Kidney (tissue), 14 donors: Measurements from ENCODE around the gene EXO1. TPM values are rescaled to one million over a fixed set of nuclear protein-coding genes. Genes with fewer than 3 reads are reported as not detected.

ENCODE experiments used
- DNase-seq, 5 donors: peaks; one replicate each; pipeline ENCODE4 v3.0.0-alpha.2; 2013 to 2020
- FAIRE-seq: peaks from 2 replicates; lab custom pipeline; 2012; peaks lifted over from hg19 to GRCh38; lab: Jason Lieb, UNC
- H3K27ac ChIP-seq, 2 donors: one replicate each; pipeline ENCODE4 v1.7.0; 2013; ENCODE audit warnings: low read depth in 2 of 2, low read length in 2 of 2, inconsistent platforms in 1 of 2
- H3K27me3 ChIP-seq: one replicate; pipeline ENCODE4 v1.7.1; 2013; ENCODE audit warnings: low read length, inconsistent platforms; ENCODE audit not compliant: control insufficient read depth, insufficient read depth
- H3K36me3 ChIP-seq, 3 donors: one replicate each; pipeline versions ENCODE4 v1.7.0 to v1.7.1; 2013; ENCODE audit warnings: low read length in 3 of 3, control low read depth in 1 of 3, inconsistent platforms in 1 of 3; ENCODE audit not compliant: insufficient read depth in 3 of 3, control insufficient read depth in 2 of 3
- H3K4me1 ChIP-seq, 3 donors: one replicate each; pipeline versions ENCODE4 v1.7.0 to v1.7.1; 2013; ENCODE audit warnings: low read length in 3 of 3, inconsistent platforms in 1 of 3, low read depth in 1 of 3; ENCODE audit not compliant: control insufficient read depth in 2 of 3, insufficient read depth in 2 of 3
- H3K4me3 ChIP-seq, 3 donors: one replicate each; pipeline versions ENCODE4 v1.7.0 to v1.8.1; 2013; ENCODE audit warnings: low read length in 3 of 3, control low read depth in 1 of 3, inconsistent platforms in 1 of 3
- H3K9ac ChIP-seq, 3 donors: one replicate each; pipeline versions ENCODE4 v1.7.0 to v1.7.1; 2013; ENCODE audit warnings: low read length in 3 of 3, control low read depth in 1 of 3, inconsistent platforms in 1 of 3
- H3K9me3 ChIP-seq, 3 donors: one replicate each; pipeline versions ENCODE4 v1.7.0 to v1.7.1; 2013; ENCODE audit warnings: low read length in 3 of 3, control low read depth in 1 of 3, inconsistent platforms in 1 of 3; ENCODE audit not compliant: control insufficient read depth in 2 of 3, insufficient read depth in 1 of 3
- CTCF ChIP-seq: IDR thresholded peaks from 3 replicates; pipeline ENCODE4 v1.5.1; 2012; ENCODE audit warnings: mild to moderate bottlenecking, moderate library complexity, borderline replicate concordance; ENCODE audit not compliant: insufficient read depth; ENCODE audit errors: extremely low read depth
- intact Hi-C: fragments of 100-400 bp; cut with DNase I; formaldehyde crosslinking; loops from one replicate; pipeline ENCODE4 v1.11.1; 2022
- polyA plus RNA-seq: library from polyadenylated mRNA; stranded (reverse); fragments of 350-450 nt; fragmentation: Illumina TruSeq; extraction: RNeasy Lipid Tissue Mini Kit (QIAGEN cat#74804); gene quantifications from one replicate; pipeline ENCODE4 v1.2.3, GENCODE V29; 2014; ENCODE audit warnings: low read depth, low replicate concordance; ENCODE audit not compliant: insufficient read depth
- total RNA-seq: library from RNA; stranded (reverse); fragmentation: NEBNext Ultra II Directional; extraction: Animal tissue kit (Norgen Biotek cat#: 25700); gene quantifications from one replicate; pipeline ENCODE4 v1.2.1, GENCODE V29; 2021
- donor health status: control.
- donor health status: control.
- donor health status: control.
- donor health status: control.
- donor health status: control.
- donor health status: DM: yes; HTN: yes; CAD: no.
- donor health status: Normal renal cell carcinoma (clear cell type).

EXO1 gene
- total and polyA plus RNA-seq, 2 donors from 2014 or later = 0.69 TPM; not detected in 1

- H3K4me3 ChIP-seq = no peak overlapping the region
- no peak overlapping the region for H3K9ac ChIP-seq
- DNase-seq (no peak), FAIRE-seq (no peak)
- intact Hi-C loops = no loop called here
- no peaks in the 10 kb centered on the region for H3K36me3 ChIP-seq
- H3K27ac ChIP-seq = no peak overlapping the region
- no peaks in the 10 kb centered on the region for H3K4me1 ChIP-seq
- H3K9me3 ChIP-seq = no peaks in the 10 kb centered on the region
- H3K27me3 ChIP-seq = no peaks in the 10 kb centered on the region
- no peak for TF ChIP-seq CTCF
Observed at GRCh38 chr1:241817956-241818612, 29.9 kb upstream of the EXO1 start.

DNA sequence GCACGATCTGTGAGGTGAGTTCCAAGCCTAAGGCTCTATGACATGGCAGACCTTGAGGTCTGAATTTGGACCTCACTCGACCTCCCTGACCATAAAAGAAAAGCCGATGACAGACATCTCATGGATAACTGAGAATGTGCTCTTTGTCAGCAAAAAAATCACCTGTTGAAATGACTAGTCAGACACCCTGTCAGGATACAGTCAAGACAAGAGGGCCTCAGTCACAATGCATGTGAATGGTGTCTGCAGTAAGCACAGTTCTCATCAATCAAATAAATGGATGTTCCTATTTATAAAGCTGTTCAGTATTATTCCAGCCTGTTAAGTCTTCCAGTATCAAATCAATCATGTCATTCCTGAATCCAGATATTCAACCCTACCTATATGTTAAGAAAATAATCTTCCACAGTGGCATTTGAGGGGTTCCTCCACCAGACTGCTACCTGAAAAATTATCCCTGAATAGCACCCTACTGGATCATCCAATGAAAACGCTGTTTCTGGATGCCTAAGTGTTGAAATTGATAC lies 28.6 kb upstream of the EXO1 start:
- H3K4me1 ChIP-seq = no peaks in the 10 kb centered on the region
- FAIRE-seq = no peak
- intact Hi-C loops = no loop called here
- no peak overlapping the region for H3K27ac ChIP-seq
- H3K9me3 ChIP-seq = no peaks in the 10 kb centered on the region
- DNase-seq = no peak
- H3K36me3 ChIP-seq = no peaks in the 10 kb centered on the region
- no peaks in the 10 kb centered on the region for H3K27me3 ChIP-seq
- H3K9ac ChIP-seq = no peak overlapping the region
- no peak for TF ChIP-seq CTCF
- H3K4me3 ChIP-seq = no peak overlapping the region

DNA sequence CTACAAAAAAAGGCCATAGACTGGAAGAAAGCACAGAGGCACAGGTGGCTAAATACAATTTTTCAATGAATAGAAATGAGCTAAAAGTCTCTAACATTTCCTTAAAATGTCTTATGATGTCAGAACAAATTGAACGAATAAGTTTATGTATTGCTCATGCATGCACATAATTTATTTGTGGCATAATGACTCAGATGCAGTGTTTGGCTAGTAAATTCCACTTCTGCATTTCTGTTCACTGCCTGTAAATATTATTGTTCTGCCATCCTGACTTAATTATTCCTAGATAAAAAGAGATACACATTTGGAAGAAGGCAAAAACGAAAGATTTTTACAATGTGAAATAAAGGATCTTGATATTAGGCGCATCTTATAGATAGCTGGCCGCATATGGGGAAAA lies 26.6 kb upstream of the EXO1 start:
- H3K4me3 ChIP-seq = no peak overlapping the region
- no peaks in the 10 kb centered on the region for H3K27me3 ChIP-seq
- intact Hi-C loops = no loop called here
- no peak for TF ChIP-seq CTCF
- DNase-seq (no peak), FAIRE-seq (no peak)
- no peaks in the 10 kb centered on the region for H3K4me1 ChIP-seq
- H3K9ac ChIP-seq = no peak overlapping the region
- H3K27ac ChIP-seq = no peak overlapping the region
- H3K36me3 ChIP-seq = no peaks in the 10 kb centered on the region
- H3K9me3 ChIP-seq = no peaks in the 10 kb centered on the region
